ENCODE results near the gene FOXP1. TPM values are rescaled to one million over a fixed set of nuclear protein-coding genes. Genes with fewer than 3 reads are reported as not detected.

Gene FOXP1
- total and polyA plus RNA-seq, 2 of the 8 experiments (the other 6 are each of a cell fraction or from before 2014, with no cell fraction given) = 13.9 to 25.4 TPM

- TF ChIP-seq ATF2 (IDR thresholded peaks at IDR 0.05; ENCODE audit: low read length) (no peak), KDM5A (IDR thresholded peaks at IDR 0.05; ENCODE audit: low read length) (no peak), EZH2 (IDR thresholded peaks at IDR 0.05; ENCODE audit: low read depth, low read length, severe bottlenecking) (no peak), RBBP5 (IDR thresholded peaks at IDR 0.05; ENCODE audit: borderline replicate concordance, low read depth, low read length) (no peak)
- Histone ChIP-seq H3K4ac (replicated peaks; ENCODE audit: insufficient read length, low read depth, low read length) (no peak overlapping the region), H3K9ac (replicated peaks in 1 of 4; ENCODE audit: extremely low read depth in 1 of 4, low read depth in 3 of 4, low read length in 3 of 4) (no peak overlapping the region), H3K18ac (ENCODE audit: extremely low read depth, low read length) (no peak overlapping the region), H3K56ac (replicated peaks; ENCODE audit: insufficient read length, low read depth, low read length) (no peak overlapping the region), H3K9me3 (ENCODE audit: insufficient read depth in 2 of 2, low read depth in 1 of 2, low read length in 1 of 2) (no peaks in the 10 kb centered on the region), H4K5ac (ENCODE audit: insufficient read length, low read depth, low read length) (no peak overlapping the region), H3K4me2 (ENCODE audit: insufficient read depth in 1 of 2, low read depth in 2 of 2, low read length in 2 of 2) (no peak overlapping the region), H3K27ac (ENCODE audit: low read depth, low read length) (no peak overlapping the region), H2AFZ (ENCODE audit: low read length) (no peak overlapping the region), H3K36me3 (ENCODE audit: control insufficient read depth in 2 of 4, insufficient read depth in 4 of 4, low read length in 3 of 4) (no peaks in the 10 kb centered on the region), H3K4me3 (ENCODE audit: extremely low read depth in 1 of 4, insufficient read depth in 2 of 4, low read depth in 3 of 4, low read length in 4 of 4) (no peak overlapping the region), H3K23me2 (ENCODE audit: low read depth, low read length) (no peaks in the 10 kb centered on the region), H4K20me1 (replicated peaks in 1 of 2; ENCODE audit: control insufficient read depth in 1 of 2, insufficient read depth in 2 of 2, low read length in 2 of 2) (no peaks in the 10 kb centered on the region), H4K91ac (replicated peaks; ENCODE audit: insufficient read length, low read length) (no peak overlapping the region), H3K23ac (ENCODE audit: insufficient read length) (no peak overlapping the region), H3K4me1 (replicated peaks in 1 of 4; ENCODE audit: control insufficient read depth in 3 of 4, insufficient read depth in 4 of 4, low read length in 3 of 4) (peaks cover 0 to 7% (median 1%) of the 10 kb centered on the region in 4 experiments; a peak in 2 of 7 replicates), H2BK5ac (ENCODE audit: low read depth, low read length) (no peak overlapping the region), H2BK20ac (ENCODE audit: low read length) (no peak overlapping the region), H2BK15ac (ENCODE audit: low read length) (no peak overlapping the region), H2BK12ac (ENCODE audit: low read depth, low read length) (no peak overlapping the region), H4K8ac (ENCODE audit: extremely low read depth, insufficient read depth, low read length) (no peak overlapping the region), H3K79me2 (ENCODE audit: control insufficient read depth in 1 of 2, insufficient read depth in 2 of 2, low read length in 2 of 2) (peaks cover 0 to 17% of the 10 kb centered on the region in 2 experiments; a peak in 2 of 4 replicates), H3K79me1 (ENCODE audit: low read depth, low read length) (peaks cover 6% of the 10 kb centered on the region; the same call in 1 of the 2 replicates), H2AK5ac (ENCODE audit: low read depth, low read length) (no peak overlapping the region), H3K27me3 (replicated peaks in 1 of 4; ENCODE audit: control insufficient read depth in 3 of 4, extremely low read depth in 1 of 4, insufficient read depth in 3 of 4, low read length in 3 of 4) (no peaks in the 10 kb centered on the region), H2BK120ac (replicated peaks; ENCODE audit: low read depth, low read length) (no peak overlapping the region), H3K14ac (ENCODE audit: insufficient read length) (no peak overlapping the region)
- DNase-seq (ENCODE audit: low read depth in 1 of 2, low spot score in 2 of 2) (no peak), FAIRE-seq (no peak)
- POLR2A ChIA-PET (ENCODE audit: partially characterized antibody) = interaction anchor here (0.6 kb wide), 1 partner anchor 224 kb away, joined by 4 read pairs; no protein-coding TSS in a partner anchor
- CTCF ChIA-PET (ENCODE audit: partially characterized antibody) = interaction anchor here (0.9 to 1.2 kb wide), 2 partner anchors 18 to 28 kb away, joined by 3 to 4 read pairs; no protein-coding TSS in a partner anchor
- whole genome bisulfite sequencing, 2 experiments (ENCODE audit: extremely low coverage in 1 of 2, insufficient coverage in 1 of 2, insufficient read length in 1 of 2, insufficient replicate concordance in 2 of 2, low coverage in 1 of 2, low lambda C conversion rate in 2 of 2, missing lambda C conversion rate in 1 of 2) = 100% methylated on average over 1 of the region's 1 CpG; no CpG with 5 or more reads in 1 of the 2 experiments
Measured at GRCh38 chr3:71201939-71202338, 381.6 kb downstream of the FOXP1 start.

Measured in H1 (cell line).